ENCODE results near the gene RNASE4. TPM values are rescaled to one million over a fixed set of nuclear protein-coding genes. Genes with fewer than 3 reads are reported as not detected.

The RNASE4 gene
- total and polyA plus RNA-seq, 10 of the 15 experiments (the other 5 are each of a cell fraction or from before 2014, with no cell fraction given): 0.87 to 2.6 (median 1.3) TPM

DNA sequence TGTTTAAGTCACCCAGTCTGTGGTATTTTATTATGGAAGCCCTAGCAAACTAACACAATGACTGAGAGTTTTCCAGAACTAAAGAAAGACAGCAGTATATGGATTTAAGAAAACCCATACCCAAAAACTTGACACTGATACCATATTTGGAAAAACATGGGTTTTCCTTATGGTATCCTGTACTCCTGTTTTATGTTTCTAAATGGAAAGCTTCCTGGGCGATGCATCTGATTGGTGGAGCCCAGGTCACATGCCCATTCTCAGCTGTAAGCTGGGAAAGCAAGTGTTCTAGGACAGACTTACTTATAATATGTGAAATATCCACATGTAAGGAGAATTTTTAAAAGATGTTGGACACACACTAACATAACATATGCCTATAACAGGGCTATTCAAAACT, 4.5 kb upstream of the RNASE4 start (continued):
- TF ChIP-seq NFYB (IDR thresholded peaks at IDR 0.05; ENCODE audit: insufficient read depth, low read depth, low read length): peak; percentile 89
- TF ChIP-seq CEBPB (IDR thresholded peaks at IDR 0.05; ENCODE audit: borderline replicate concordance in 1 of 2, low read depth in 2 of 2, low read length in 2 of 2): no peak
- TF ChIP-seq, protein P1, sequence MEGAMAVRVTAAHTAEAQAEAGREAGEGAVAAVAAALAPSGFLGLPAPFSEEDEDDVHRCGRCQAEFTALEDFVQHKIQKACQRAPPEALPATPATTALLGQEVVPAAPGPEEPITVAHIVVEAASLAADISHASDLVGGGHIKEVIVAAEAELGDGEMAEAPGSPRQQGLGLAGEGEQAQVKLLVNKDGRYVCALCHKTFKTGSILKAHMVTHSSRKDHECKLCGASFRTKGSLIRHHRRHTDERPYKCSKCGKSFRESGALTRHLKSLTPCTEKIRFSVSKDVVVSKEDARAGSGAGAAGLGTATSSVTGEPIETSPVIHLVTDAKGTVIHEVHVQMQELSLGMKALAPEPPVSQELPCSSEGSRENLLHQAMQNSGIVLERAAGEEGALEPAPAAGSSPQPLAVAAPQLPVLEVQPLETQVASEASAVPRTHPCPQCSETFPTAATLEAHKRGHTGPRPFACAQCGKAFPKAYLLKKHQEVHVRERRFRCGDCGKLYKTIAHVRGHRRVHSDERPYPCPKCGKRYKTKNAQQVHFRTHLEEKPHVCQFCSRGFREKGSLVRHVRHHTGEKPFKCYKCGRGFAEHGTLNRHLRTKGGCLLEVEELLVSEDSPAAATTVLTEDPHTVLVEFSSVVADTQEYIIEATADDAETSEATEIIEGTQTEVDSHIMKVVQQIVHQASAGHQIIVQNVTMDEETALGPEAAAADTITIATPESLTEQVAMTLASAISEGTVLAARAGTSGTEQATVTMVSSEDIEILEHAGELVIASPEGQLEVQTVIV (IDR thresholded peaks at IDR 0.05; ENCODE audit: borderline replicate concordance, partially characterized antibody): no peak
- TF ChIP-seq EED (IDR thresholded peaks at IDR 0.05; ENCODE audit: low read depth): no peak
- TF ChIP-seq, protein P2, sequence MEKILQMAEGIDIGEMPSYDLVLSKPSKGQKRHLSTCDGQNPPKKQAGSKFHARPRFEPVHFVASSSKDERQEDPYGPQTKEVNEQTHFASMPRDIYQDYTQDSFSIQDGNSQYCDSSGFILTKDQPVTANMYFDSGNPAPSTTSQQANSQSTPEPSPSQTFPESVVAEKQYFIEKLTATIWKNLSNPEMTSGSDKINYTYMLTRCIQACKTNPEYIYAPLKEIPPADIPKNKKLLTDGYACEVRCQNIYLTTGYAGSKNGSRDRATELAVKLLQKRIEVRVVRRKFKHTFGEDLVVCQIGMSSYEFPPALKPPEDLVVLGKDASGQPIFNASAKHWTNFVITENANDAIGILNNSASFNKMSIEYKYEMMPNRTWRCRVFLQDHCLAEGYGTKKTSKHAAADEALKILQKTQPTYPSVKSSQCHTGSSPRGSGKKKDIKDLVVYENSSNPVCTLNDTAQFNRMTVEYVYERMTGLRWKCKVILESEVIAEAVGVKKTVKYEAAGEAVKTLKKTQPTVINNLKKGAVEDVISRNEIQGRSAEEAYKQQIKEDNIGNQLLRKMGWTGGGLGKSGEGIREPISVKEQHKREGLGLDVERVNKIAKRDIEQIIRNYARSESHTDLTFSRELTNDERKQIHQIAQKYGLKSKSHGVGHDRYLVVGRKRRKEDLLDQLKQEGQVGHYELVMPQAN (conservative IDR thresholded peaks at IDR 0.05): no peak
- TF ChIP-seq TCF12 (IDR thresholded peaks at IDR 0.05; ENCODE audit: low read depth, low read length): no peak
- TF ChIP-seq, protein P3, sequence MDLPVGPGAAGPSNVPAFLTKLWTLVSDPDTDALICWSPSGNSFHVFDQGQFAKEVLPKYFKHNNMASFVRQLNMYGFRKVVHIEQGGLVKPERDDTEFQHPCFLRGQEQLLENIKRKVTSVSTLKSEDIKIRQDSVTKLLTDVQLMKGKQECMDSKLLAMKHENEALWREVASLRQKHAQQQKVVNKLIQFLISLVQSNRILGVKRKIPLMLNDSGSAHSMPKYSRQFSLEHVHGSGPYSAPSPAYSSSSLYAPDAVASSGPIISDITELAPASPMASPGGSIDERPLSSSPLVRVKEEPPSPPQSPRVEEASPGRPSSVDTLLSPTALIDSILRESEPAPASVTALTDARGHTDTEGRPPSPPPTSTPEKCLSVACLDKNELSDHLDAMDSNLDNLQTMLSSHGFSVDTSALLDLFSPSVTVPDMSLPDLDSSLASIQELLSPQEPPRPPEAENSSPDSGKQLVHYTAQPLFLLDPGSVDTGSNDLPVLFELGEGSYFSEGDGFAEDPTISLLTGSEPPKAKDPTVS (IDR thresholded peaks at IDR 0.05; ENCODE audit: low read depth, low read length): no peak
- no peak for TF ChIP-seq BACH1 (IDR thresholded peaks at IDR 0.05; ENCODE audit: borderline replicate concordance)
- no peak for TF ChIP-seq ZNF592 (IDR thresholded peaks at IDR 0.05)
- TF ChIP-seq TCF3 (IDR thresholded peaks at IDR 0.05; ENCODE audit: borderline replicate concordance, insufficient read depth, low read depth, low read length): no peak
- TF ChIP-seq ESRRA (IDR thresholded peaks at IDR 0.05; ENCODE audit: low read length): no peak
- no peak for TF ChIP-seq TAF1 (IDR thresholded peaks at IDR 0.05; ENCODE audit: borderline replicate concordance, low read depth, low read length)
- TF ChIP-seq YY1 (IDR thresholded peaks at IDR 0.05; ENCODE audit: low read depth, low read length): no peak

All from GM12878 (cell line).